ENCODE results near the gene PDE3B. TPM values are rescaled to one million over a fixed set of nuclear protein-coding genes. Genes with fewer than 3 reads are reported as not detected.
"Not testable (repeated sequence)": the region's sequence is repeated elsewhere in the genome, so short reads cannot be mapped to it uniquely, and the experiment has no call there.

PDE3B gene
- total RNA-seq, 1 experiment from 2014 or later = 0.23 TPM

GRCh38 chr11:14678350-14678749 lies 34.7 kb downstream of the PDE3B start:
- no peaks in the 10 kb centered on the region for H3K4me1 Mint-ChIP-seq (ENCODE audit: insufficient read depth, unreplicated experiment)

DNA sequence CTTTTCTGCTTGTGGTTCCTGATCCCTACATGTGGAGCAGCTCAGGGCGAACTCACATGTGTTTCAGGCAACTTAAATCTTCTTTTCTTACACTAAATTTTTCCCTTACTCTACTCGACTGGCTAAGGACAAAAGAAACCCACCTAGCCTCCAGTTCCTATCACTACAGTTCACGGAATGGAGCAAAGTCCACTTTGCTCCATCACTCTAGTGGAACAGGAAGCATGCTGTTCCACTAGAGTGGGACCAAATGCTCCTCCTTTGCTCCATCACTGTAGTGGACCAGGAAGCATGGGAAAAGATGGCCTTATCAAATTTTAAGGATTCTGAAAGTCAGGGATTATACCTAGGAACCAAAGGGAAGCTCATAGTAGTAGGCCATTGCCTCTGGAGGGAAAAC lies 36.1 kb downstream of the PDE3B start:
- no TSS peak for BruUV-seq (replicated peaks)
- intact Hi-C loops (cut with micrococcal nuclease) = no loop called here
- Mint-ChIP-seq H3K4me1 (ENCODE audit: insufficient read depth, unreplicated experiment) (no peaks in the 10 kb centered on the region), H3K9me3 (ENCODE audit: unreplicated experiment) (peaks cover 8% of the 10 kb centered on the region), H3K4me3 (ENCODE audit: unreplicated experiment) (no peak overlapping the region), H3K36me3 (ENCODE audit: insufficient read depth, unreplicated experiment) (no peaks in the 10 kb centered on the region), H3K27me3 (ENCODE audit: insufficient read depth, unreplicated experiment) (no peaks in the 10 kb centered on the region), H3K27ac (ENCODE audit: low read depth, unreplicated experiment) (no peak overlapping the region)
- POLR2A ChIA-PET = no interaction called here
- TF ChIP-seq, protein P1, sequence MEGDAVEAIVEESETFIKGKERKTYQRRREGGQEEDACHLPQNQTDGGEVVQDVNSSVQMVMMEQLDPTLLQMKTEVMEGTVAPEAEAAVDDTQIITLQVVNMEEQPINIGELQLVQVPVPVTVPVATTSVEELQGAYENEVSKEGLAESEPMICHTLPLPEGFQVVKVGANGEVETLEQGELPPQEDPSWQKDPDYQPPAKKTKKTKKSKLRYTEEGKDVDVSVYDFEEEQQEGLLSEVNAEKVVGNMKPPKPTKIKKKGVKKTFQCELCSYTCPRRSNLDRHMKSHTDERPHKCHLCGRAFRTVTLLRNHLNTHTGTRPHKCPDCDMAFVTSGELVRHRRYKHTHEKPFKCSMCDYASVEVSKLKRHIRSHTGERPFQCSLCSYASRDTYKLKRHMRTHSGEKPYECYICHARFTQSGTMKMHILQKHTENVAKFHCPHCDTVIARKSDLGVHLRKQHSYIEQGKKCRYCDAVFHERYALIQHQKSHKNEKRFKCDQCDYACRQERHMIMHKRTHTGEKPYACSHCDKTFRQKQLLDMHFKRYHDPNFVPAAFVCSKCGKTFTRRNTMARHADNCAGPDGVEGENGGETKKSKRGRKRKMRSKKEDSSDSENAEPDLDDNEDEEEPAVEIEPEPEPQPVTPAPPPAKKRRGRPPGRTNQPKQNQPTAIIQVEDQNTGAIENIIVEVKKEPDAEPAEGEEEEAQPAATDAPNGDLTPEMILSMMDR (IDR thresholded peaks at IDR 0.05; ENCODE audit: unreplicated experiment) = no peak
- DNase-seq (ENCODE audit: unreplicated experiment) = no peak
- CTCF ChIA-PET = no interaction called here

More at GRCh38 chr11:14678350-14678749, 34.7 kb downstream of the PDE3B start:
- H3K4me3 Mint-ChIP-seq (ENCODE audit: unreplicated experiment) = no peak overlapping the region
- no TSS peak for BruUV-seq (replicated peaks)
- intact Hi-C loops (cut with micrococcal nuclease) = no loop called here
- ChIA-PET POLR2A (no interaction called here), CTCF (no interaction called here)
- H3K9me3 Mint-ChIP-seq (ENCODE audit: unreplicated experiment) = peaks cover 8% of the 10 kb centered on the region
- no peak for DNase-seq (ENCODE audit: unreplicated experiment)
- H3K36me3 Mint-ChIP-seq (ENCODE audit: insufficient read depth, unreplicated experiment) = no peaks in the 10 kb centered on the region
- H3K27me3 Mint-ChIP-seq (ENCODE audit: insufficient read depth, unreplicated experiment) = no peaks in the 10 kb centered on the region
- TF ChIP-seq, protein P1 (IDR thresholded peaks at IDR 0.05; ENCODE audit: unreplicated experiment) = no peak
- H3K27ac Mint-ChIP-seq (ENCODE audit: low read depth, unreplicated experiment) = no peak overlapping the region

DNA sequence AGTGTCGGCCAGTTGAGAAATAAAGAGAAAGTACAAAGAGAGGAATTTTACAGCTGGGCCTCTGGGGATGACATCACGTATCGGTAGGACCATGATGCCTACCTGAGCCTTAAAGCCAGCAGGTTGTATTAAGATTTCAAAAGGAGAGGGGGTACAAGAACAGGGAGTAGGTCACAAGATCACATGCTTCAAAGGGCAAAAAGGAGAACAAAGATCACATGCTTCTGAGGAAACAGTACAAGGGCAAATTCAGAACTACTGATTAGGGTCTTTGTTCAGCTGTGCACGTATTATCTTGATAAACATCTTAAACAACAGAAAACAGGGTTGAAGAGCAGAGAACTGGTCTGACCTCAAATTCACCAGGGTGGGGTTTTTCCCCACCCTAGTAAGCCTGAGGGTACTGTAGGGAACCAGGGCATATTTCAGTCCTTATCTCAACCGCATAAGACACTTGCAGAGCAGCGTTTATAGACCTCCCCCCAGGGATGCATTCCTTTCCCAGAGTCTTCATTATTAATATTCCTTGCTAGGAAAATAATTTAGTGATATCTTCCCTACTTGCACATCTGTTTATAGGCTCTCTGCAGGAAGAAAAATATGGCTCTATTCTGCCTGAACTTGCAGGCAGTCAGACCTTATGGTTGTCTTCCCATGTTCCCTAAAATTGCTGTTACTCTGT lies 40.8 kb downstream of the PDE3B start:
- H3K36me3 Mint-ChIP-seq (ENCODE audit: insufficient read depth, unreplicated experiment); intact Hi-C loops (cut with micrococcal nuclease); CTCF ChIA-PET; BruUV-seq (replicated peaks); H3K27me3 Mint-ChIP-seq (ENCODE audit: insufficient read depth, unreplicated experiment); DNase-seq (ENCODE audit: unreplicated experiment); H3K4me1 Mint-ChIP-seq (ENCODE audit: insufficient read depth, unreplicated experiment); H3K27ac Mint-ChIP-seq (ENCODE audit: low read depth, unreplicated experiment); H3K9me3 Mint-ChIP-seq (ENCODE audit: unreplicated experiment); H3K4me3 Mint-ChIP-seq (ENCODE audit: unreplicated experiment): not testable (repeated sequence)
- POLR2A ChIA-PET = interaction anchor here (1.2 kb wide), 1 partner anchor 15 kb away, joined by 4 read pairs; no protein-coding TSS in a partner anchor

- intact Hi-C loops (cut with micrococcal nuclease) = no loop called here
- no peak overlapping the region for H3K27ac Mint-ChIP-seq (ENCODE audit: low read depth, unreplicated experiment)
- no peak for DNase-seq (ENCODE audit: unreplicated experiment)
- no peaks in the 10 kb centered on the region for H3K36me3 Mint-ChIP-seq (ENCODE audit: insufficient read depth, unreplicated experiment)
- TF ChIP-seq, protein P1 (IDR thresholded peaks at IDR 0.05; ENCODE audit: unreplicated experiment) = no peak
- ChIA-PET POLR2A (interaction anchor here (0.7 kb wide), 1 partner anchor 69 kb away, joined by 3 read pairs; no protein-coding TSS in a partner anchor), CTCF (interaction anchor here (0.6 kb wide), 1 partner anchor 288 kb away, joined by 4 read pairs; no protein-coding TSS in a partner anchor)
- H3K4me3 Mint-ChIP-seq (ENCODE audit: unreplicated experiment) = no peak overlapping the region
- H3K27me3 Mint-ChIP-seq (ENCODE audit: insufficient read depth, unreplicated experiment) = peaks cover 19% of the 10 kb centered on the region
- no peaks in the 10 kb centered on the region for H3K4me1 Mint-ChIP-seq (ENCODE audit: insufficient read depth, unreplicated experiment)
- no peaks in the 10 kb centered on the region for H3K9me3 Mint-ChIP-seq (ENCODE audit: unreplicated experiment)
- no TSS peak for BruUV-seq (replicated peaks)
Measured at GRCh38 chr11:14687456-14687855, 43.9 kb downstream of the PDE3B start.
